Fibroblast of skin of right quadriceps (primary cell): ENCODE results near the gene GNPTAB.
"Not testable (repeated sequence)": the region's sequence is repeated elsewhere in the genome, so short reads cannot be mapped to it uniquely, and the experiment has no call there.

ENCODE experiments used
- DNase-seq: peaks from one replicate; pipeline ENCODE4 v3.0.0-alpha.2; 2013

GNPTAB gene

DNA sequence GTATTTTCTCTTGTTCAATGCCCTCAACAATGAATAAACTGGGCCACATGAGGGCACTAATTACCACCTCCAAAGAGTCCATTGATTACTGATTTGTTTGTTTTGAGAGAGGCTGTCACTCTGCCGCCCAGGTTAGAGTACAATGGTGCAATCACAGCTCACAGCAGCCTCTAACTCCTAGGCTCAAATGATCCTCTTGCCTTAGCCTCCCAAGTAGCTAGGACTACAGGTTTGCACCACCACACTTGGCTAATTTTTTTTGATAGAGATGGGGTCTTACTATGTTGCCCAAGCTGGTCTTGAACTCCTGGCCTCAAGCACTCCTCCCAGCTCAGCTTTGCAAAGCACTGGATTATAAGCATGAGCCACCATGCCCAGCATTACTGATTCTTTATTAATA is 63.2 kb downstream of the GNPTAB start:
- no peak for DNase-seq

DNA sequence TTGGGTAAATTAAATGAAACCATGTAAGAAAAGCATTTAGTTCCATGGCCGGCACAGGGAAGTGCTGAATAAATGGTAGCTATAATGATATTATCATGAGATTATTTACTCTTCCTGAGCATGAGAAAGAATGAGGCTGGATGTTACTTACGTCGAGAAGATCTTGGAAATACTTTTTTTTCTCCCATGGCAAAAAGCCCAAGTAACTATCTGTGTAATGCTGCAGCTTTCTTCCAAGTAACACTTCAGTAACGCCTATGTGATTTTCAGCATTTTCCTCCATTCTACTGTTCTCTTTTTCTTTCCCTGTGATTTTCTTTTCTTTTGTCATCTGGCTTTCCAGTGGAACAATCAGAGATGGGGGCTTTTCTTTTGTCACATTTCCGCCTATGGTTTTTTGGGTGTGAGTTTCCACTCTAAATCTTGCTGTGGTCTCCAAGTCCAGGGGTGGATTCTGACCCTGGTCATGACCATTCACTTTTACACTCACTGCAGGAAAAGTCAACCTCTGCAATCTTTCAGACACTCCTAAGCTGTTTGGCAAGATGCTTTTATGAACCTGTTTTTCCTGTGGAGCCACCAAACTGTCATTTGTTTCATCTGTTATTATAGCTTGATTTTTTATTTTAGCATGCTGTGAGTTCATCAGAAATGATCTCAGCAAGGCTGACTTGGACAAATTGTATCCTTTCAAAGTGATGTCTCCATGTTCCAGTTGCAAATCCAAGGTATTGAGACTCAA is 66.5 kb downstream of the GNPTAB start:
- DNase-seq: no peak

DNA sequence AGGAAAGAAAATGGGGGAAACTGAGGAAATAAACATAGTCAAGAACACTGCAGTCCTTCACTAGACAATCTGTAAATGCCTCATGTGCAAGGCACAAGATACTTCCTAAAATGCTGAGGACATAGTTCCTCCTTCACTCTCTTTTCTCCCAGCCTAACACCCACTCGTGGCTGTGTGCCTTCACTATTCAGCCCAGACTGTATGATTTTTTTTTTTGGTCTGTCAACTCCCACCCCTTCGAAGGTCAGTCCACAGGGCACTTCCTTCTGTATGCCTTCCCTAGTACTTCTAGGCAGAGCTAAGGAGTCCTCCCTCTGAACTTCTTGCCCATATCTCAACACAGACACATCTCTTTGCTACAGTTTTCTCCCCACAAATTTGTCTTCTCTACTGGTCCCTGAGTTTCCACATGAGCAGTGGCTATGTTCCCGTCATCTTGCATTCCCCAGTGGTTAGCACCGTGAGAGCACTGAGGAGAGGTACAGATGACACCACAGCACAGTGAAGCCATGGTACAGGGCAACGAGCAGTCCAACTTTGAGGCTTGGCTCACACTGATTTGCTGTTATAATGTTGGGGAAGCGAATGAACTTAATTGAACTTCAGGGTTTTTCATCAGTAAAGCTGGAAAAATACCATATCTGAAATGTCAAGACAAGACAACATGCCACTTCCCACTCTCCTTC is 67.4 kb downstream of the GNPTAB start:
- DNase-seq: no peak

DNA sequence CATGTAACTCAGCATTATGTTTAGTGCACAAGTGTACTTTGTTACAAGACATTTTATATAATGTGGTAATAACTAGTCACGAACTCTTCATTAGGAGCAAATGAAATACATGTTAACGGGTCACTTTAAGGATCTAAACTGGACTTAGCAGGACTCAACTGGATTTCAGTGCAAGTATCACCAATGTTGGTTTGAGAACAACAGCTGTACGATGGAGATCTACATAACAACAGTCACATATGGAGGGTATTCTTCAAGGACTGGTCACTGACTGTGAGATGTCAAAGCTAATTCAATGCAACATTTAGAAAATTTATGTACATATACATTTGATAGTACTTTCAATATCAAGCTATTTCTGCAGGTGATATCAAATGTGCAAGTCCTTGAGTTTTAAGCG is 69.0 kb downstream of the GNPTAB start:
- DNase-seq: no peak

DNA sequence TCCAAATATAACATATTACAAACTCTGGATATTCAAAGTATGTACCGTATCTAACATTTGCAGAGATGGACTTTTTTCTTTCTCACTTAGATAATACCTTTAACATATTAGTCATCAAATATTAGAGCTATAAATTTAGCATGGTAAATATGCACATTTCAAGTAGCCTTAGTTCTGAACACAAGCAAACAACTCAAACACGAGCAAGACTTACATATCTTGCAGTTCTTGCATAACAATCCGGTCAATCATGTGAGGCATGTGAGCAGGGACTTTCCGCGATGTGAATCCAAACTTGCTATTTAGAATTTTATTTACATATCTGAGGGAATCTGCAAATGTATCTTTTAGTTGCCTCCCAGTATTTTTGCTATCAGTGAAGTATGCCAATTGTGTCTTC is 69.4 kb downstream of the GNPTAB start:
- no peak for DNase-seq

DNA sequence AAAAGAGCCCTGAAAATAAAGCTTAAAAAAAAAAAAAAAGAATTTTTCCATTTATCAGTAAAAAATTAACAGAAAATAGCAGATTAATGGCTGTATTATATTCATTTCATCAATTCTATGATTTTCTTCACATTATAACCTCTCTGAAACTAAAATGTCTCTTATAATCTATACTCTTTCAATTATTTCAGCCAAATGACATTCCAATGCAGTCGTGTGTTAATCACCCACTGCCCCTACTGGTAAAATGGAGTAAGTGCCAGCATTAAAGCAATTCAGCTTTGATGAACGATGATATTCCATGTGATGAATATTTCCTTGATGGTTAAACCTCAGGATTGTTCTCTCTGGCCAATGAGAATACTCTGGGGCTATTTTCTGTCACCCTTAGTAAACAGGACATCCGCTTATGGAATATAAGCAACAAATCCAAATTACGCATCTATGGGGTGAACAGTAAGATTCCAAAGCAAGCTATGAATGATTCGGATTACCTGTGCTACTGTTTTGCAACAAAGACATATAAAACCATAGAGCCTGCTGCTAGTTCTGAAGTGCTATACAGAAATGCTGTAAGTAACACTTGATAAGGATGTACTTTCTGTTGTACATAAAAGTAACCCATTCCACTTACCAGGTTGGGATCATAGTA is 71.2 kb downstream of the GNPTAB start:
- DNase-seq: peak; percentile 30

DNA sequence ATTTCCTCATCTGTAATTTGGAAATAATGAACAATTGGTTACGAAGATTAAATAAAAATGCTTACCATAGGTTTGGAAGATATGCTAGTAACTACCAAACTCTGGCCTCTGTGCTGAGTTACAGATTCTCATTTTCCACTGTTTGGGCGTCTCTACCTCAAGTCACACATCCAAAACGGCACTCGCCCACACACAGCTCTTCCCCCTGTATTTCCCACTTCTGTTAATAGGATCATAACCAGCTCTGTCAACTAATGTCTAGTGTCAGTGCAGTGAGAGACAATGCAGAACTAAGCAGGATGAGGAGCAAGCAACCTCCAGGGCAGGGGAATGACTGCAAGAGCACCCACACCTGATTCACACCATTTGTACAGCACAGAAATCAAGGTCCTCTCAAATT is 80.6 kb downstream of the GNPTAB start:
- DNase-seq: no peak

DNA sequence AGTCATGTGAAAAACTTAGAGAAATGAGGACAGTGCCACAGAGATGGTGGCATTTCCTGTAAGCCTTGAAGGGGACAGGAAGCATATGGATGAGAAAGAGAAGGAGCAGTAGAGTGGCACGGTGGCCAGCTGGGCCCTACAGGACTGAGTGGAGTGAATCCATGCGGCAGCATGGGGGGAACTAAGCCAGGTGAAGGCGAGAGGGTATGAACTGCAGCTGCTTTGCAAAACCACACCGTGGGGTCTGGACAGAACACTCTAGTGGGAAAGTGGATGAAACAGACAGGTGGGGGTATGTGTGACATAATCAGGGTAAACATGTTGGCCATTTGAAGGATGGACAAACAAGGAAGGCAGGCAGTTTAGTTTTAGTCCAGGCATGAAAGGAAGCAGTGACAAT is 81.1 kb downstream of the GNPTAB start:
- no peak for DNase-seq

DNA sequence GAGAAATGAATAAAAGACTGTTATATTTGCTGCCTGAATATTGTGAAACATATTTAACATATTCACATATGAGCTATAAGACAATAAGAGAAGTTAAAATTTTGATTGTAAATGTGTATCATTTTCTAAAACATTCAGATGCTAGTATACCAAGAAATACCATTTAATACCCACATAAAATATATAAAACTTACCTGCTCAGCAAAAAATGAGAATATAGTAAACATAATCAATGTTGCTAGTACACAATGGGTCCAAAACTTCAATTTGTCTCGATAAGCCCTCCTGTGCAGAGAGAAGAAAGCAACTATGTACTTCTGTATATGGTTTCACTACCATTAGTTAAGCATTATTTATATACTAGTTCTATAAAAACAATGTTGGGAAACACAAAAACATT is 81.9 kb downstream of the GNPTAB start:
- no peak for DNase-seq

DNA sequence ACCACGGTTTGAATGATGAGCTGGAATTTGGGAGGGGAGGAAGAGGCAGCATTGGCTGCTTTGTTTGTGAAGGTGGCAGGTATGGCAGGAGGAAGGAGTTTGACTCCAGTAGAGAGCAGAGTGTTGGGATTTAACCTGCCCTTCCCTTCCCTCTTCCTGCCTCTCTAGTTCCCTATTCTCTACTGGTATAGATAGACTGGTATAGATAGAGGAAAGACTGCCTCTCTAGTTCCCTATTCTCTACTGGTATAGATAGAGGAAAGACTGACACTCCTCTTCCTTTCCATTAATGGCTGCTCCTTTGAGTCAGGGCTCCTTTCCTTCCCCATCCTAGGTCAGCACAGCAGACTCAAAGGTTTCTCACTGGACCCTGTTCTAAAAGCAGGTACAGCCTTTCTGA is 83.1 kb downstream of the GNPTAB start:
- DNase-seq: no peak

DNA sequence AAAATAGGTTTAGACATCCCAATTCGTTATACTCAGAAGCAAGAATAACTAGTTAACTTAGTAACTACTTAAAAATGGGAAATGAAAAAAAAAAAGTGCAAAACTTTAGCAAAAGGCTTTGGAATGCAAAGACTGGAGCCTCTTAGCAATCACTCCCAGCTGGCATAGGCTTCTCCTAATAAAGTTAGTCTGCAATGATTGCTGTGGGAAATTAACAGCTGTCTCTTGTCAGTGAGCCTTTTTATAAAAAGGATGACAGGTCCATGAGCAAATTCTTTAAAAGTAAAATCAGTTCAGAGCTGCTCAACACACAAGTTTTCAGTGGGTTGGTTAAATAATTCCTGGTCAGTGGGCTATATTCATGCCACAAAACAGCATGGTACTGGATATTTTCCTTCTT is 84.1 kb downstream of the GNPTAB start:
- no peak for DNase-seq

DNA sequence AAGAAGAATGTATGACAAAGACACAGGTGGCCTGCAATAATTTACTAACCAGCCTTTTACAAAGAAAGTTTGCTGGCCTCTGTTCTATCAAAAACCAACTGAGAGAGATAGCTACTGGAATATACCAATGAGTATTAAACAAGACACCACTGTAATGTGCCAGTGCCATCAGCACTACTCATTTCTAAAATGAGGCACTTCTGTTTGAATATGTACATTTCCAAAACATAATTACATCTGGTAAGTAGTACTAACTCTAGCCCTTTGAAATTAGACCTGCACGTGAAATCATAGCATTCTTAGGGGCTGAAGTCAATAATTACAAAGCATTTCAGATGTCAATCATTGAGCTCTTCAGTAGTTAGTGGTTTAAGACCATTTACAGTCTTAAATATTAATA is 84.6 kb downstream of the GNPTAB start:
- DNase-seq: no peak

DNA sequence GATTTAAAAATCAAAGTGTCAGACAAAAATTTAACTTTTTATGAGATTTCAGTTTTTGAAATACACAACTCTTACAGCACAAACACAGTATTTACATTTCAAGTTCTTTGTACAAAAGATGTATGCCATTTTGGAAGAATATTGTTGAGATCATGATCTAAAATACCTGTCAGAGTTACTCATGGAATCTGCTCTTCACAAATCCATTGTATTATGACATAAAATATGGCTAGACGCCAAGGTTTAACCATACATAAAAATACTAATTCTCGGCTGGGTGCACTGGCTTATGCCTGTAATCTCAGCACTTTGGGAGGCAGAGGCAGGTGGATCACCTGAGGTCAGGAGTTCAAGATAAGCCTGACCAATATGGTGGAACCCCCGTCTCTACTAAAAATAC is 85.3 kb downstream of the GNPTAB start:
- DNase-seq: no peak

DNA sequence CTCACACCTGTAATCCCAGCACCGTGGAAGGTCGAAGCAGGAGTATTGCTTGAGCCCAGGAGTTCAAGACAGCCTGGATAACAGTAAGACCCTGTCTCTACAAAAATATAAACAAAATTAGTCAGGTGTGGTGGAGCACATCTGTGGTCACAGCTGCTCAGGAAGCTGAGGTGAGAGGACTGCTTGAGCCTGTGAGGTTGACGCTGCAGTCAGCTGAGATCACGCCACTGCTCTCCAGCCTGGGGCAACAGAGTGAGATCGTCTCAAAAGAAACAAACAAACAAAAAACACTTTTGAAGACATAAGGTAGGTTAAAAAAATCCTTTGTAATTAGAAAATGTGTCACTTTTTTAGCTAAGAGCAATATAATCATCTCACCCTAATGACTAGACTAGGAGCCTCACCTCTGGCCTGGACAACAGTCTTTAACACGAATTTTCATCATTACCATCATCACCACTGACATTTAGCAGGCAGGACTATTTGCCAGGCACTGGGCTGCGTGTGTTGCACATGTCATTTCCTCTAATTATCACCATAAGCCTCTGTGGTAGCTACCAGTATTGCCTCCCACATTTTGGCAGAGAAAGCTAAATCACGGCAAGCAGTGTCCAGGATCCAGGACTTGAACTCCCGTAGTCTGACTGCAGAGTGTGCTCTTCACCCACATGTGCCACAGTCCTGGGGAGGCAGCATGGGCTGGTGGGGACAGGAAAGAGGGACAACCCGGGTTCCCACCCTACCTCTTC is 86.9 kb downstream of the GNPTAB start:
- DNase-seq: no peak

DNA sequence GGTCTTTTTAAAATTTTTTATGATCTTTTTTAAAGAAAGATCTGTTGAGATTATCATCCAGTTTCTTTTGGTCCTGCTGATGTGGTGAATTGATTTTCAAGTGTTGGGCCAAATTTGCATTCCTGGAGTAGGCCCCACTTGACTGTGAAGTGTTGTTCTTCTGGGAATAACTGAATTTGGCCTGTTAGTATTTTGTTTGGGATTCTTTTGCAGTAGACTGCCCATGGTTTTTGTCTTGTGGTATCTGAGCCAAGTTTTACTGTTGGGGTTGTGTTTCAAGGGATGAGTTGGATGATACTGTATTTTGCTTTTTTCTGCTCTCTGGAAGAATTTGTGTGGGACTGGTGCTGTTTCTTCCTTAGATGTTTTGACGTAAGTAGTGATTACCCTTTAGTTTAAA is 87.5 kb downstream of the GNPTAB start:
- no peak for DNase-seq

DNA sequence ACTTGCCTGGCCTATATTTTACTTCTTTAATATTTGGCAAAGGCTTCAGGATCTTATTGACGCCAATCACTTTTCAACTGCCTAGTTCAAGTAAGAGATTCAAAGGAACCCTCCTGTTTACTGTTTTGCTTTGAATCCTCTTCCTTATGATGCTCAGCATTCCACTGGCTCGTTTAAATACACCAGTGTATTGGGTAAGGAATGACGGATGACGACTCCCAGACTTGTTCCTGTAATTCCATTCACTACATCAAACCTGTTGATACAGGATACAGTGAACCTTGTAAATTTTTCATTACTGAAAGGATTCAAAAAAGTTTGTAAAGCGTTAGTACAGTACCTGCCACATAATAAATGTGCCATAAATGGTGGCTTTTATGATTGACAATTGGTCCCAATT is 89.8 kb downstream of the GNPTAB start:
- DNase-seq: no peak

DNA sequence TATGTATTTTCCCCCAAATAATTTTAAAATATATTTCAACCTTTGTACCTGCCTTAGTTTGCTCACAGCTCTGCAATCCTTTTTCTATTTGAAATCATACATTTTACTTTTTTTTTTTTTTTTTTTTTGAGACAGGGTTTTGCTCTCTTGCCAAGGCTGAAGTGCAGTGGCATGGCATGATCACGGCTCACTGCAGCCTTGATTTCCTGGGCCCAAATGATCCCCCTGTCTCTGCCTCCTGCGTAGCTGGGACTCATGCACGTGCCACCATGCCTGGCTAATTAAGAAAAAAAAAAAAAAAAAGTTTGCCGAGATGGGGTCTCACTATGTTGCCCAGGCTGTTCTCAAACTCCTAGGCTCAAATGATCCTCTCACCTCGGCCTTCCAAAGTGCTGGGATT is 90.2 kb downstream of the GNPTAB start:
- DNase-seq: no peak

DNA sequence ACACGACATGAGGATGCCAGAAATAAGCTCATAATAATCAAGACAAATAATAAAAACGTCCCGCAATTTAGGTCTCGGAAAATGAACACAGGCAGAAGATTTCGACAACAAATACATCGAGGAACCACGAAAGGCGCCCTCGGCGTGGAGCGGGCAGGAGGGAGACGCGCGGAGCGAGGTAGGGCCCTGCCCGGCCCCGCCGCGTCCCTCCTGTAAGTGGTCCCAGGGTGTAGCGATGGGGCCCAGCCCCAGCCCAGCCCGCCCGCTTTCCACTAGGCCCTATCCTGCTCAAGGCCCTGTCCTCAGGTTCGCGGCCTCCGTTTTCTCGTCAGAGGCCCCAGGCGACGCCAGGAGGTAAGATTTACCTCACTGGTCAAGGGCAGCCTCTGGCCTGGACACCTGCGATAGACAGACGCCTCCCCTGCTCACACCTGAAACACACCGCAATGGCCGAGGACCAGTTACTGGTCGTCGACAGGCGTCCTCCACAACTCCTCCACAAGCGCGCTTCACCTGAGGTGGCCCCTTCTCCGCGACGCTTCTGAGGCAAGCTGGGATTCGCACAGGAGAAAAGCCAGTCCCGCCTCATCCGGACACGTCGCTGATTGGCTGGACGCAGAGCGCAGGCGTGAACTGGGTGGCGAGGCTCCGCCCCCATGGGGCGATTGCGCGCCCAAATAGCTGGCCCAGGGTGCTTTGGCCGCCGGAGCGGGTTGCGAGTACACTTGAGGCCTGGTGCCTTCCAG is 91.7 kb downstream of the GNPTAB start, which contains the start of gene SYCP3:
Gene SYCP3, minus strand, starts transcription at position 543 of the 746 bp plus-strand sequence. CDS start 1,527 bp downstream, outside the sequence.
- DNase-seq: no peak

DNA sequence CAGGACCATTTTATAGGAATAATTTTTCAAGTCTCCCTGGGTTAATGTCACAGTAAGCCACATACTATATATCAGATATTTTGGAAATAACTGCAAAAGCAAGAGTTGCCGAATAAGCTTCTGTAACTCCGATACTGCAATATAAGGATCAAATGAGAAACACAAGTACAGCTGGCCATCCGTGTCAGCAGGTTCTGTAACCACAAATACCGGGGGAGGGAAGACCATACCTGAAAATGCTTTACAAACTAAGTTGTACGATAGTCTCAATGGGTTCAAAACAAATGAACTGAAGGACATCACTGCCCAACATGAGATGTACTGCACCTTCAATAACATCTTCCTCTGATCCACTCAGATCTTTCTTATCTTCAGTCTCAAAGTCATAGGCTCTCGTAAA is 93.3 kb downstream of the GNPTAB start:
- no peak for DNase-seq

DNA sequence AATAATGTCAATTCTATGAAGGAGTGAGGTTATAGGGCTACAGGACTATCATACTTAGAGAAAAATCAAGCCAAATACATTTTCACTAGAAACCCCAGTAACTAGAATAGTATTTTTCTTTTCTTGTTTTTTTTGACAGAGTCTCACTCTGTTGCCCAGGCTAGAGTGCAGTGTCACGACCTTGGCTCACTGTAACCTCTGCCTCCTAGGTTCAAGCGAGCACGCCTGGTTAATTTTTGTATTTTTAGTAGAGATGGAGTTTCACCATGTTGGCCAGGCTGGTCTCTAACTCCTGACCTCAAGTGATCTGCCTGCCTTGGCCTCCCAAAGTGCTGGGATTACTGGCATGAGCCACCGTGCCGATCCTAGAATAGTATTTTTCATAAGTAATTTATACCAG is 96.3 kb downstream of the GNPTAB start:
- not testable (repeated sequence) for DNase-seq

DNA sequence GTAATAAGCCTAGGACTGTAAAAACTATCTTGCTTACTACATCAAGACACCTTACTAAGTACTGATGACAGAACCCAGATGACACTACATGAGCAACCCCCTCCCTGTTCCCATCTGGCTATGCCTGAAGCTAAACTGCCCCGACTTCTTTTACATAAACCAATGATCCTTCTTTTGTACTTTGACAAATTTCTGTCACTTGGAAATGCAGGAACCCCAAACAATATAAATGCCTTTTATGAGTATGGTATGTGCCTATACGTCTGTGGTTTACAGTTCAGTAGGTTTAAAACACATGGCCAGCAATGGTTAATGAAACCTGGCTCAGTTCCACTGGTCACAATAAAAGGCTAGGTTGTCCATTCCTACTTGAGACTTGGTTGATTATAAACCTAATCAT is 97.6 kb downstream of the GNPTAB start:
- no peak for DNase-seq

DNA sequence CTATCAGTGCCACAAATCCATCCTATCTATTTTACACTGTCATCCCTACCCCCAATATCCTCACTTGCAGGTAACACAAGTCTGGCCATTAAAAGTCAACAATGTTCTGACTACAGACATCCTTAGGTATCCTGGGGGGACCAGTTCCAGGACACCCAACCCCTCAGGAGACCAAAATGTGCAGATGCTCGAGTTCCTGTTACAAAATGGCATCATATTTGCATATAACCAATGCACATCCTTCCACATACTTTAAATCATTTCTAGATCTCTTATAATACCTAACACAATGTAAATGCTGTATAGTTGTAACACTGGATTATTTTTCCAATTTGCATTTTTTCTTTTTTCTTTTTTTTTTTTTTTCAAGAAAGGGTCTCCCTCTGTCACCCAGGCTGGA is 98.4 kb downstream of the GNPTAB start:
- no peak for DNase-seq

DNA sequence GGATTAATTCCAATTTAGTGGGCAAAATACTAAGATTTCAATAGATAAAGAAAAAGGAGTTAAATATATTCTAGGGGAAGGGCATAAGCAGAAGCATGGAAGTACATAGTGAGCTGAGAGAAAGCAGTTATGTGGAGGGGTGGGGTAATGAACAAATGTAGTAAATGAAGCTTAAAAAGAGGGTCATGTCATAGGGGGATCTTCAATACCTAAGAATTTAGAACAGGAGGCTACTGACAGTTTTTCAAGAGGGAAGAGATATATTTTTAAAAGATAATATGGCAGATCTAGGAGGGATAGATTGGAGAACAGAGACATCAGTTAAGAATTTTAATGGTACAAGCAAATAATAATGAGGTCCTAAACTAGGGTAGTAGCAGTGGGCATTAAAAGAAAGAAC is 100.9 kb downstream of the GNPTAB start:
- no peak for DNase-seq
